ENCODE measurements around the gene TRIM28. TPM values are rescaled to one million over a fixed set of nuclear protein-coding genes. Genes with fewer than 3 reads are reported as not detected.

The TRIM28 gene
- total RNA-seq, 1 donor from 2014 or later: 679 TPM

DNA sequence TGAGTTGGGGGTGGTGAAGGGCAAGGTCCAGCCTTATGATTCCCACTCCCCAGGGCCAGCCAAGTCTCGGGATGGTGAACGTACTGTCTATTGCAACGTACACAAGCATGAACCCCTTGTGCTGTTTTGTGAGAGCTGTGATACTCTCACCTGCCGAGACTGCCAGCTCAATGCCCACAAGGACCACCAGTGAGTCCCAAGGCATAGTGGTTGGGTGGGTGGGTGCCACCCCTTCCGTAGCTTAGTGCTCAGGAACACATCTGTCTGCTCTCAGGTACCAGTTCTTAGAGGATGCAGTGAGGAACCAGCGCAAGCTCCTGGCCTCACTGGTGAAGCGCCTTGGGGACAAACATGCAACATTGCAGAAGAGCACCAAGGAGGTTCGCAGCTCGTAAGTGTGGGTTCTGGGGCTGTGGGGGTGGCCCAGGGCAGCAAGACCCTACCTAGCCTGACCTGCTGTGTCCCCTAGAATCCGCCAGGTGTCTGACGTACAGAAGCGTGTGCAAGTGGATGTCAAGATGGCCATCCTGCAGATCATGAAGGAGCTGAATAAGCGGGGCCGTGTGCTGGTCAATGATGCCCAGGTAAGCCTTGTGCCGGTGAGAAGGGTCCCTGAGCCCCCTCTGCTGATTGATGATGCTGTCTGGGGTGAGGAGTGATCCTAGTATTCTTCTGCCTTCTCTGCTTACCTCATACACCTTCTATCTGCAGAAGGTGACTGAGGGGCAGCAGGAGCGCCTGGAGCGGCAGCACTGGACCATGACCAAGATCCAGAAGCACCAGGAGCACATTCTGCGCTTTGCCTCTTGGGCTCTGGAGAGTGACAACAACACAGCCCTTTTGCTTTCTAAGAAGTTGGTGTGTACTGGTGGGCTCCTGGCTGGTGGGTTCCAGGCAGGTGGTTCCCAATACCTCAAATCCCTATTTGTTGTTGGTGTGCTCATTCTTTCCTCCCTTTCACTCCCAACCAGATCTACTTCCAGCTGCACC lies 3.8 kb downstream of the TRIM28 start:
- Mint-ChIP-seq H3K27me3 (peaks cover 11% of the 10 kb centered on the region), H3K4me1 (ENCODE audit: unreplicated experiment) (peaks cover 23% of the 10 kb centered on the region), H3K27ac (no peak overlapping the region), H3K4me3 (peak overlapping the region; percentile 93), H3K9me3 (no peaks in the 10 kb centered on the region), H3K36me3 (peaks cover 28% of the 10 kb centered on the region)
- TF ChIP-seq, protein P1, sequence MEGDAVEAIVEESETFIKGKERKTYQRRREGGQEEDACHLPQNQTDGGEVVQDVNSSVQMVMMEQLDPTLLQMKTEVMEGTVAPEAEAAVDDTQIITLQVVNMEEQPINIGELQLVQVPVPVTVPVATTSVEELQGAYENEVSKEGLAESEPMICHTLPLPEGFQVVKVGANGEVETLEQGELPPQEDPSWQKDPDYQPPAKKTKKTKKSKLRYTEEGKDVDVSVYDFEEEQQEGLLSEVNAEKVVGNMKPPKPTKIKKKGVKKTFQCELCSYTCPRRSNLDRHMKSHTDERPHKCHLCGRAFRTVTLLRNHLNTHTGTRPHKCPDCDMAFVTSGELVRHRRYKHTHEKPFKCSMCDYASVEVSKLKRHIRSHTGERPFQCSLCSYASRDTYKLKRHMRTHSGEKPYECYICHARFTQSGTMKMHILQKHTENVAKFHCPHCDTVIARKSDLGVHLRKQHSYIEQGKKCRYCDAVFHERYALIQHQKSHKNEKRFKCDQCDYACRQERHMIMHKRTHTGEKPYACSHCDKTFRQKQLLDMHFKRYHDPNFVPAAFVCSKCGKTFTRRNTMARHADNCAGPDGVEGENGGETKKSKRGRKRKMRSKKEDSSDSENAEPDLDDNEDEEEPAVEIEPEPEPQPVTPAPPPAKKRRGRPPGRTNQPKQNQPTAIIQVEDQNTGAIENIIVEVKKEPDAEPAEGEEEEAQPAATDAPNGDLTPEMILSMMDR (conservative IDR thresholded peaks at IDR 0.05): no peak
- DNase-seq (ENCODE audit: extremely low spot score, unreplicated experiment): no peak

DNA sequence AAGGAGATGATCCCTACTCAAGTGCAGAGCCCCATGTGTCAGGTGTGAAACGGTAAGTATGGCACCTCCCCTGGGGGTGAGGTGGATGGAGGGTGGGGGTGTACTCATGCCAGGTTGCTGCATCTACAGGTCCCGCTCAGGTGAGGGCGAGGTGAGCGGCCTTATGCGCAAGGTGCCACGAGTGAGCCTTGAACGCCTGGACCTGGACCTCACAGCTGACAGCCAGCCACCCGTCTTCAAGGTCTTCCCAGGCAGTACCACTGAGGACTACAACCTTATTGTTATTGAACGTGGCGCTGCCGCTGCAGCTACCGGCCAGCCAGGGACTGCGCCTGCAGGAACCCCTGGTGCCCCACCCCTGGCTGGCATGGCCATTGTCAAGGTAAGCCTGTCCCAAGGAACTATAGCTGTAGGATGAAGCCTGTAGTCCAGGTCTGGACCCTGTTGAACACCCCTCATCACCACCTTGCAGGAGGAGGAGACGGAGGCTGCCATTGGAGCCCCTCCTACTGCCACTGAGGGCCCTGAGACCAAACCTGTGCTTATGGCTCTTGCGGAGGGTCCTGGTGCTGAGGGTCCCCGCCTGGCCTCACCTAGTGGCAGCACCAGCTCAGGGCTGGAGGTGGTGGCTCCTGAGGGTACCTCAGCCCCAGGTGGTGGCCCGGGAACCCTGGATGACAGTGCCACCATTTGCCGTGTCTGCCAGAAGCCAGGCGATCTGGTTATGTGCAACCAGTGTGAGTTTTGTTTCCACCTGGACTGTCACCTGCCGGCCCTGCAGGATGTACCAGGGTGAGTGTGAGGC lies 5.2 kb downstream of the TRIM28 start:
- DNase-seq (ENCODE audit: extremely low spot score, unreplicated experiment): no peak
- Mint-ChIP-seq H3K27ac (no peak overlapping the region), H3K9me3 (no peaks in the 10 kb centered on the region), H3K27me3 (peaks cover under 1% of the 10 kb centered on the region), H3K4me1 (ENCODE audit: unreplicated experiment) (peaks cover 25% of the 10 kb centered on the region), H3K36me3 (peaks cover 36% of the 10 kb centered on the region), H3K4me3 (no peak overlapping the region)
- TF ChIP-seq, protein P1 (conservative IDR thresholded peaks at IDR 0.05): no peak

GRCh38 chr19:58549664-58550361 lies 5.9 kb downstream of the TRIM28 start:
- TF ChIP-seq, protein P1 (conservative IDR thresholded peaks at IDR 0.05): no peak
- Mint-ChIP-seq H3K27ac (peak overlapping the region; percentile 68), H3K27me3 (no peaks in the 10 kb centered on the region), H3K4me3 (no peak overlapping the region), H3K36me3 (peaks cover 36% of the 10 kb centered on the region), H3K4me1 (ENCODE audit: unreplicated experiment) (peaks cover 27% of the 10 kb centered on the region), H3K9me3 (no peaks in the 10 kb centered on the region)
- no peak for DNase-seq (ENCODE audit: extremely low spot score, unreplicated experiment)

DNA sequence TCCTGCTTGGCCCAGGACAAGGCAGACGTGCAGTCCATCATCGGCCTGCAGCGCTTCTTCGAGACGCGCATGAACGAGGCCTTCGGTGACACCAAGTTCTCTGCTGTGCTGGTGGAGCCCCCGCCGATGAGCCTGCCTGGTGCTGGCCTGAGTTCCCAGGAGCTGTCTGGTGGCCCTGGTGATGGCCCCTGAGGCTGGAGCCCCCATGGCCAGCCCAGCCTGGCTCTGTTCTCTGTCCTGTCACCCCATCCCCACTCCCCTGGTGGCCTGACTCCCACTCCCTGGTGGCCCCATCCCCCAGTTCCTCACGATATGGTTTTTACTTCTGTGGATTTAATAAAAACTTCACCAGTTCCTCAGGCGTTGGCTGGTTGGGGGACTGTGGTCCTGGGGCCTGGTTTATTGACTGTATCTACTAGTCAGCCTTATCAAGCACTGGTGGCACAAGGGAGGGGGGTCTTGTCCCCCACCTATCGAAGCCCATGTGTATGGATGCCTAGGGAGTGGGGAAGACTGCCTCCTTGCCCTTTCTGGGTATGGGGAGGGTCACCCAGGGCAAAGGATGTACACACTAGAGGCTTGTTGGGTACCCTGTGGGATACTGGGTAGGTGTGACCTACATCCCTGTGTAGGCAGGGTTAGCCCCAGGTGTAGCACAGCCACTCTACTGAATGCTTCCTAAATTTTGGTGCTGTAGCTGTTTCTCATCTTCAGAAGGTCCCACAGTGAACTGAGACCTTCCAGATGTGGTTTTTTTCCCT lies 6.7 kb downstream of the TRIM28 start:
- no peaks in the 10 kb centered on the region for H3K9me3 Mint-ChIP-seq
- peak overlapping the region; percentile 13 for H3K27ac Mint-ChIP-seq
- TF ChIP-seq, protein P1 (conservative IDR thresholded peaks at IDR 0.05): no peak
- no peak for DNase-seq (ENCODE audit: extremely low spot score, unreplicated experiment)
- H3K36me3 Mint-ChIP-seq: peaks cover 34% of the 10 kb centered on the region
- no peak overlapping the region for H3K4me3 Mint-ChIP-seq
- no peaks in the 10 kb centered on the region for H3K27me3 Mint-ChIP-seq
- H3K4me1 Mint-ChIP-seq (ENCODE audit: unreplicated experiment): peaks cover 33% of the 10 kb centered on the region

- Mint-ChIP-seq H3K9me3 (no peaks in the 10 kb centered on the region), H3K4me1 (ENCODE audit: unreplicated experiment) (peaks cover 28% of the 10 kb centered on the region), H3K27me3 (no peaks in the 10 kb centered on the region), H3K27ac (peak overlapping the region; percentile 13), H3K4me3 (no peak overlapping the region), H3K36me3 (peaks cover 29% of the 10 kb centered on the region)
- TF ChIP-seq, protein P1 (conservative IDR thresholded peaks at IDR 0.05): no peak
- DNase-seq (ENCODE audit: extremely low spot score, unreplicated experiment): no peak
Observed at GRCh38 chr19:58551123-58551497, 7.2 kb downstream of the TRIM28 start.
